Measurements from ENCODE around the gene UBE2D4. TPM values are rescaled to one million over a fixed set of nuclear protein-coding genes. Genes with fewer than 3 reads are reported as not detected.

UBE2D4 gene
- total RNA-seq, 2 donors from 2014 or later, result 8.9 to 12.8 TPM

DNA sequence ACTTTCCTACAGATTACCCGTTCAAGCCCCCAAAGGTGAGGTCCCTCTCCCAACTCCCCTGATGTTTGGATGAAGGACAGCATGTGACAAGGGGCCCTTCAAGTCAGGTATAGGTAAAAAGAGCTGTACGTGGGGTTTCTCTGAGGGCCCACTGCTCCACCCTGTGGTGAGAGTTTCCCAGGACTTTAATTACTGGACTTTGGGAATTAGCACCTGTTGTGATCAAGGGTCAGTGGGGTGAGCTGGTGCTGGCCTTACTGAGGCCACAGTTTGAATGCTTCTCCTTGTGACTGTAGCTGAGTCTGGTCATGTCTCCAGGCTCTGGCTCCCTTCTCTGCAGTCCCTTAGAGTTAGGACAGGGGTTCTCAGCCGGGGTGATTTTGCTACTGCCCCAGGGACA lies 16.8 kb downstream of the UBE2D4 start:
- no peak for TF ChIP-seq CTCF (IDR thresholded peaks at IDR 0.05)
- Histone ChIP-seq H3K4me1 (peaks cover 4% of the 10 kb centered on the region), H3K36me3 (no peaks in the 10 kb centered on the region), H3K9ac (ENCODE audit: low read depth in 2 of 2, low read length in 2 of 2) (no peak overlapping the region), H3K27me3 (no peaks in the 10 kb centered on the region), H3K9me3 (no peaks in the 10 kb centered on the region), H3K27ac (no peak overlapping the region), H3K4me3 (no peak overlapping the region)
- intact Hi-C loops (cut with DNase I), result no loop called here
- DNase-seq, result no peak

GRCh38 chr7:43943417-43944187 lies 17.4 kb downstream of the UBE2D4 start:
- H3K36me3 ChIP-seq, result no peaks in the 10 kb centered on the region
- H3K4me3 ChIP-seq, result no peak overlapping the region
- no peaks in the 10 kb centered on the region for H3K27me3 ChIP-seq
- H3K9ac ChIP-seq (ENCODE audit: low read depth in 2 of 2, low read length in 2 of 2), result no peak overlapping the region
- no peak for TF ChIP-seq CTCF (IDR thresholded peaks at IDR 0.05)
- H3K27ac ChIP-seq, result no peak overlapping the region
- intact Hi-C loops (cut with DNase I), result no loop called here
- peaks cover 4% of the 10 kb centered on the region for H3K4me1 ChIP-seq
- no peaks in the 10 kb centered on the region for H3K9me3 ChIP-seq
- DNase-seq, result peak; percentile 34

GRCh38 chr7:43944286-43944685 lies 18.1 kb downstream of the UBE2D4 start:
- no peak overlapping the region for H3K27ac ChIP-seq
- H3K9me3 ChIP-seq, result no peaks in the 10 kb centered on the region
- no peaks in the 10 kb centered on the region for H3K27me3 ChIP-seq
- no peaks in the 10 kb centered on the region for H3K36me3 ChIP-seq
- H3K9ac ChIP-seq (ENCODE audit: low read depth in 2 of 2, low read length in 2 of 2), result no peak overlapping the region
- H3K4me1 ChIP-seq, result peaks cover 4% of the 10 kb centered on the region
- intact Hi-C loops (cut with DNase I), result no loop called here
- H3K4me3 ChIP-seq, result no peak overlapping the region
- DNase-seq, result no peak
- TF ChIP-seq CTCF (IDR thresholded peaks at IDR 0.05), result no peak

GRCh38 chr7:43952028-43952427 lies 25.8 kb downstream of the UBE2D4 start:
- H3K9ac ChIP-seq (ENCODE audit: low read depth in 2 of 2, low read length in 2 of 2), result no peak overlapping the region
- no peak for TF ChIP-seq CTCF (IDR thresholded peaks at IDR 0.05)
- DNase-seq, result no peak
- no peaks in the 10 kb centered on the region for H3K4me1 ChIP-seq
- H3K27ac ChIP-seq, result no peak overlapping the region
- intact Hi-C loops (cut with DNase I), result no loop called here
- H3K36me3 ChIP-seq, result no peaks in the 10 kb centered on the region
- H3K9me3 ChIP-seq, result no peaks in the 10 kb centered on the region
- H3K27me3 ChIP-seq, result no peaks in the 10 kb centered on the region
- H3K4me3 ChIP-seq, result no peak overlapping the region

DNA sequence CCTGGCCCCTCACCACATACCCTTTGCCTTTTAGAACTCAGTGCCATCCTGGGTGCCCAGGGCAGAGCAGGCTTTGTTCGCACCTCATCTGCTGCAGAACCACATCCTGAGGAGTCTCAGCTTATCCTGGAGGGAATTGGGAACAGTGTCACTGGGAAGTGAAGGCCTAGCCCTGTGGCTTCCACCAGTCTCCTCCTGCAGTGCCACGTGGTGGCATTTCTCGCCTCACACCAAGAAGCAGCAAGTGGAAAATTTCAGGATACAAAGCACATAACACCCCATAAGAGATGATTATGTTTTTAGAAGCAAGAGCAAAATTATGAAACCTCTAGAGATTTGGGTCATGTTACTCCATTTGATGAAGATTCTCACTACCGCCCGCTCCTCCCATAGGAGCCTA lies 26.8 kb downstream of the UBE2D4 start:
- Histone ChIP-seq H3K9ac (ENCODE audit: low read depth in 2 of 2, low read length in 2 of 2) (no peak overlapping the region), H3K4me1 (no peaks in the 10 kb centered on the region), H3K4me3 (no peak overlapping the region), H3K27me3 (no peaks in the 10 kb centered on the region), H3K36me3 (no peaks in the 10 kb centered on the region), H3K27ac (no peak overlapping the region), H3K9me3 (no peaks in the 10 kb centered on the region)
- intact Hi-C loops (cut with DNase I), result no loop called here
- no peak for DNase-seq
- no peak for TF ChIP-seq CTCF (IDR thresholded peaks at IDR 0.05)
